ENCODE results near the gene LMOD1.
"Not testable (repeated sequence)": the region's sequence is repeated elsewhere in the genome, so short reads cannot be mapped to it uniquely, and the experiment has no call there.

Gene LMOD1

GRCh38 chr1:201921952-201922558, 24.3 kb downstream of the LMOD1 start:
- DNase-seq (ENCODE audit: low read depth, low spot score): no peak
- no peak overlapping the region for H3K27ac ChIP-seq

GRCh38 chr1:201918343-201918742, 28.0 kb downstream of the LMOD1 start:
- DNase-seq (ENCODE audit: low read depth, low spot score): no peak
- H3K27ac ChIP-seq: no peak overlapping the region

GRCh38 chr1:201917362-201918033, 28.9 kb downstream of the LMOD1 start:
- no peak for DNase-seq (ENCODE audit: low read depth, low spot score)

DNA sequence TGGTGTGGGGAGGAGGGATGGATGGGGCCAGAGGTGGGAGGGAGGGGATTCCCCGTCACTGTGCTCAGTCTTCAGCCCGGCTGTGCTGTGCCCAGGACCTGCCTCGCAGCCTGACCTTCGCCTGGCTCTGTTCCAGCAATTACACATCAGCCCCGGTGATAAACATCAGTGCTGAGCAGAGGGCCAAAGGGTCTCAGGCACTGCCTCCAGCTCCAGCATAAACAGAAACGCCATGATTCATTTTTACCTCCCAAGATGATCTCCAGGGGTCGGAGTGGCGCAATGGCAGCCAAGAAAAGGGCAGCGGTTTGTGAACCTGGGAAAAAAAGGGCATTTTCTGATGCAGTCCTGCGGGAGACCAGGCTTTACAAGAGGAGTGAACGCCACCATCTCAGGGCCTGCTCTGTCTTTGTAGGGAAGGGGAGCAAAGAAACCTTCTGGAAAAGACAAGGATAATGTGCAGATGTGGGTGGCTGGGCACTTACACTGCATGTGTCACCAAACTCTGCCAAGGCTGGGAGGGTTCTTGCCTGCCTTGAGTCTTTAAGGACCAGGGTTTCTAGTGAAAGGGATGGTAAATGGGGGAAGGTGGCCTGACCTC, 29.6 kb downstream of the LMOD1 start:
- no peak overlapping the region for H3K27ac ChIP-seq
- no peak for DNase-seq (ENCODE audit: low read depth, low spot score)

More at GRCh38 chr1:201917362-201918033, 28.9 kb downstream of the LMOD1 start:
- H3K27ac ChIP-seq: no peak overlapping the region

DNA sequence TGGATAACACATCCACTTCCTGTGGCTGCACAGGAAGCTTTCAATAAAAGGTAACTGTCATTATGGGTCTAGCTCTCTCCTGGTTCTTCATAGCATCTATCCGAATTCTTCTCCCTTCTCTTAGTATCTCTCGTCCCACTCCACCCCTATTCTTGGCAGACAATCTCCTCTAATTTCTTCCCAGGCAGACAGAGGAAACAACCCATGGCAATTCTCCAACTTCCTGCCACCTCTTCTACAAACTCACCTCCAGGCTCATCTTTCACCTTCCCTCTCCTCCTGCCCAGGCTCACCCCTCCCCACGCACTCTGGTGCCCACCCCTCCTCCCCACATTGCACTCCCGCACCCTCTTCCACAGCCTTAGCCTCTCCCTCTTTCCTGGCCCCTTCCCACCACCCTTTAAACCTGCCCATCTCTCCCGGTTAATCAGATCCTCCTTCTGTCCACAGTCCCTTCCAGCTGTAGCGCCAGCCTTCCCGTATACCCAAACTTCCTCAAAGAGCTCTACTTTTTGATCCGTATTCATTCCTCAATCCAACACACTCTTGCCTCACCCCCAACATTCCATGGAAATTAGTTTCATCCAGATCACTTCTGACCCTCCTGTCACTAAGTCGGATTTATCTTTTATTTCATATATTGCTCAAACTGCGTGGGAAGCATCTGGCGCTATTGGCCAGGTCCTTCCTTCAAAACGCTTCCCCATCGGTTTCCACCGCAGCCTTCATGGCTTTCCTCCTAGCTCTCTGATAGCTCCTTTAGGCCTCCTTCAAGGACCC, 31.7 kb downstream of the LMOD1 start:
- H3K27ac ChIP-seq: no peak overlapping the region
- no peak for DNase-seq (ENCODE audit: low read depth, low spot score)

GRCh38 chr1:201912832-201913231, 33.5 kb downstream of the LMOD1 start:
- no peak for DNase-seq (ENCODE audit: low read depth, low spot score)
- no peak overlapping the region for H3K27ac ChIP-seq

DNA sequence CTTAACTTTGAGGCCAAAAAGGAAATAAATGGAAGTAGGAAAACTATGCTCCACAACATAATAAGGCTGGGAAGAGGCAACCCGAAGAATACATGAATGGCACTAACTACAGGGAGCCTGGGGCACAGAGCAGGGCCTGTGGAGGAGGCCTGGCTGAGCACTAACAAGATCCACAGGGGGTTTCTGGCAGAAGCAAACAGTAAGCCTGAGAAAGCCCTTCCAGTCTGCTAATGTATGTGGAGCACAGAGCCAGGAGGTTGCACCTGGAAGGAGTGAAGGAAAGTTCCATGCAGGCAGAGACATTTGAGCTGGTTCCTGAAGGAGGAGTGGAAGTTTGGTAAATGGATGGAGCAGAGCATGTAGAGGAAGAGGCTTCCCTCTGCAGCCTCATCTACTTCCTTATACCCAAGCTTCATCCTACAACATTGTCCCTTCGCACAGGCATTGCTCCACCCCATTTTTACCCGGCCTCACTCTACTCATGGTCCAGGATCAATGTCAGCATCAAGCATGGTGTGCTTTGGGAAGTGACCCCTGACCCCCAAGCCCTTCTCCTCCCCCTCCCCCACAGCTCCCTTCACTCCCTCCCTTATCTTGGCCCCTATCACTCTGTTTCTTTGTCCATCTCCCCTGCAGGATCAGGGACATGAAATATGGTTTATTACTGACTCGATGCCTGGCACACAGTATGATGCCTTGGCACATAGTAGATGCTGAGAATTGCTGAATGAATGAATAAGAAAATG, 34.3 kb downstream of the LMOD1 start:
- DNase-seq (ENCODE audit: low read depth, low spot score): no peak
- H3K27ac ChIP-seq: no peak overlapping the region

- no peak overlapping the region for H3K27ac ChIP-seq
- DNase-seq (ENCODE audit: low read depth, low spot score): no peak
These were observed 38.7 kb downstream of the LMOD1 start for GRCh38 chr1:201907621-201908020.

- H3K27ac ChIP-seq: no peak overlapping the region
- no peak for DNase-seq (ENCODE audit: low read depth, low spot score)
These were observed 40.0 kb downstream of the LMOD1 start for GRCh38 chr1:201906336-201906735.

- DNase-seq (ENCODE audit: low read depth, low spot score): no peak
- H3K27ac ChIP-seq: no peak overlapping the region
These were observed 41.0 kb downstream of the LMOD1 start for GRCh38 chr1:201905234-201905890.

DNA sequence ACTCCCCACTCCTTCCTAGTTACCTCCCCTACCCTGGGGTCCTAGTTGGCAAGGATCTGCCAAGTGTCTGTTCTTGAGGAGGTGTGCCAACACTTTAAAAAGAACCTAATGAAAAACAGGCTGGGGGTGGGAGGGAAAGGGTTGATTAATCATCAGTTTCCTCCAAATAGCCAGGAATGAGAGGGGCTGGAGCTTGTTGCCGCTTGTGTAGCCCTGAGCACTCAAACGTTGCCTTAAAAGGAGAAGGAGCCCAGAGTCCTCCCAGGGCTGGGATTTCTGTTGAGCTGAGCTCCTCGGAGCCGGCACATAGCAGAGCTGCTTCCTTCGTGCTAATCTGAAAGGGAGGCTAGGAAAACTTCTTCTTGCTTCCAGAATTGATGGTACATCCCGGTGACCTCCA, 41.8 kb downstream of the LMOD1 start:
- H3K27ac ChIP-seq: no peak overlapping the region
- DNase-seq (ENCODE audit: low read depth, low spot score): no peak

- no peak overlapping the region for H3K27ac ChIP-seq
- no peak for DNase-seq (ENCODE audit: low read depth, low spot score)
These were observed 43.2 kb downstream of the LMOD1 start for GRCh38 chr1:201903135-201903534.

DNA sequence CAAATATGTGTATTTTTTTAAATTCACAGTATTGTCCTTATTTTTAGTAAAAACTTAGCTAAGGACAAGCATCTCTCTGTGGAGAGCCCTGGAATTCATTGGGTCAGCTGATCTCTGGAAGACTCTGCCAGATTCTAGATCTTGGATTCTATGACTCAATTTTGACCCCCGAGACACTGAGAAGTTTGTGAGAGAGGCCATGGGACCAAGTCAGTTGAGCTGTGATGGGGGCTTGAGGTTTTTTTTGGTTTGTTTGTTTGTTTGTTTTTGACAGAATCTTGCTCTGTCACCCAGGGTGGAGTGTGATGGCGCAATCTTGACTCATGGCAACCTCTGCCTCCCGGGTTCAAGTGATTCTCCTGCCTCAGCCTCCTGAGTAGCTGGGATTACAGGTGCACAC, 44.1 kb downstream of the LMOD1 start:
- DNase-seq (ENCODE audit: low read depth, low spot score): no peak

DNA sequence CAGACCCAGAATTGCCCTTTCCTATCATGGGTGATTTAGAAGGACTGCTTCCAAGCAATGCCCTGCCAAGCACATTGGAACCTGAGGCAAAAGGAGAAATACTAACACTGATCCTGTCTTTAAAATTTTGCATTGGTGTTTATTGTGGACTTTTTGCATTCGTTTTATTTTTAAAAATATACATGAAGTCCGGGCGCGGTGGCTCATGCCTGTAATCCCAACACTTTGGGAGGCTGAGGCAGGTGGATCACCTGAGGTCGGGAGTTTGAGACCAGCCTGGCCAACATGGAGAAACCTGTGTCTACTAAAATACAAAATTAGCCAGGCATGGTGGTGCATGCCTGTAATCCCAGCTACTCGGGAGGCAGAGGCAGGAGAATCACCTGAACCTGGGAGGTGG, 45.3 kb downstream of the LMOD1 start:
- not testable (repeated sequence) for DNase-seq (ENCODE audit: low read depth, low spot score); H3K27ac ChIP-seq

More for the DNA sequence above, 44.1 kb downstream of the LMOD1 start:
- H3K27ac ChIP-seq: no peak overlapping the region

- no peak for DNase-seq (ENCODE audit: low read depth, low spot score)
- no peak overlapping the region for H3K27ac ChIP-seq
These were observed 45.9 kb downstream of the LMOD1 start for GRCh38 chr1:201900476-201900875.

DNA sequence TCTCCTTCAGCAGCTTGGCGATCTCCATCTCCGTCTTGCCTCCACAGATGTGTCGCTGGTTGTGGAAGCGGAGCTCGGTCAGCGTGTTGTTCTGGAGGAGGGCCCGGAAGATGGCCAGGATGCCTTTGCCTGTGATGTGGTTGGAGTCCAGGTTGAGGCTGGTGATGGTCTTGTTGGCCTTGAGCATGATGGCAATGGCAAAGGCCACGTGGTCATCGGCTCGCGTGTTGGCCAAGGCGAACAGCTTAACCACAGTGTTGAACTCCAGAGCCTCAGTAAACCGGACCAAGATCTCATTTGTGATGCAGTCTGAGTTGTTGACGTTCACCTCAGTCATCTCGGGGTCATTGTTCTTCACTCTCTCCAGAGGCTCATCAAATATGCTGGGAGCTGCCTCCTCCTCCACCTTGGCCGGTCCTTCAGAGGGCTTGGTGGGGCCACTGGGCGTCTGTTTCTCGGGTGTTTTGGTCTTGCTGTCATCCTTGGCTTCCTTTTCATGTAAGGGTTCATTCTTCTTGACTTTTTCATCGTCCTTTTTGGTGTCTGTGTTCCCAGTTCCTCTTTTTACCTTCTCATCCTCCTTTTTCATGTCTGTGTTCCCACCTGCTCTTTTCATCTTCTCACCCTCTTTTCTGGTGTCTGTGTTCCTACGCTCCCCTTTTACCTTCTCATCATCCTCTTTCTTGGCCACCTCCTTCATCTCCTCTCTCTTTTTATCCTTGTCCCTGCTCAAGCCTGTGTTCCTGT, 46.5 kb downstream of the LMOD1 start:
- H3K27ac ChIP-seq: no peak overlapping the region
- no peak for DNase-seq (ENCODE audit: low read depth, low spot score)

DNA sequence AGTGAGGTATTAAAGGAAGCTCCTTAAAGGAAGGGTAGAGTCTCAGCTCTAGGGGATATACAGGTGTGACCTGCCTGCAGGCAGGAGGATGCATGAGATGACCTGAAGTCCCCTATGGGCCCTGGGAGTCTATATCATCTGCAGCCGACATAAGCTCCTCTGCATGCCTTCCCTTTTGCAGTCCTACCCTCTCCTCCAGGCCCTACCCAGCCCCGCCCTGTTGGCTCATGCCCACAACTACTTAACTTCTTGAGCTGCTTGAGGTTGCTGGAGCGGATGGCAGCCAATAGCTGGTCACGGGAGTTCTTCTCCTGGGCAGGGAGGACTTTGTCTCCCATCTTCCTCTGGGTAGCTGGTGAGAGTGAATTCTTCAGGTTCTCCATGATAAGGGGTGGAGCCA, 47.4 kb downstream of the LMOD1 start:
- no peak overlapping the region for H3K27ac ChIP-seq
- DNase-seq (ENCODE audit: low read depth, low spot score): no peak

- no peak overlapping the region for H3K27ac ChIP-seq
- DNase-seq (ENCODE audit: low read depth, low spot score): no peak
These were observed 48.0 kb downstream of the LMOD1 start for GRCh38 chr1:201898240-201898894.

GRCh38 chr1:201896951-201897391, 49.4 kb downstream of the LMOD1 start:
- H3K27ac ChIP-seq: no peak overlapping the region
- no peak for DNase-seq (ENCODE audit: low read depth, low spot score)
